RWPE2 (cell line): ENCODE measurements around the gene HSD17B12.

Source experiments
- ATAC-seq: fragments of 200-7000 bp; cut with Tn5 transposase; 3 replicates; pipeline ENCODE4 v1.9.1; 2021; ENCODE audit warnings: low read depth
- DNase-seq: peaks from one replicate; pipeline ENCODE4 v3.0.0-alpha.2; 2020; ENCODE audit warnings: low spot score
- H3K27ac ChIP-seq: fragments of 450-650 bp; 2 replicates; pipeline ENCODE4 v1.5.1; 2017; ENCODE audit warnings: mild to moderate bottlenecking; ENCODE audit not compliant: poor library complexity, severe bottlenecking
- H3K27me3 ChIP-seq: fragments of 250-450 bp; sonication (Bioruptor Pico); 2 replicates; pipeline ENCODE4 v1.5.1; 2021; ENCODE audit warnings: mild to moderate bottlenecking, moderate library complexity; ENCODE audit not compliant: insufficient read depth, poor library complexity, severe bottlenecking
- H3K36me3 ChIP-seq: fragments of 250-450 bp; sonication (Bioruptor Pico); 2 replicates; pipeline ENCODE4 v1.5.1; 2020; ENCODE audit warnings: low read depth, mild to moderate bottlenecking, moderate library complexity
- H3K4me1 ChIP-seq: fragments of 250-450 bp; sonication (Bioruptor Pico); 2 replicates; pipeline ENCODE4 v1.5.1; 2021; ENCODE audit warnings: mild to moderate bottlenecking, moderate library complexity; ENCODE audit not compliant: insufficient read depth, poor library complexity, severe bottlenecking
- H3K4me3 ChIP-seq: fragments of 250-450 bp; sonication (Bioruptor Pico); 2 replicates; pipeline ENCODE4 v1.5.1; 2021; ENCODE audit warnings: mild to moderate bottlenecking, moderate library complexity; ENCODE audit not compliant: severe bottlenecking
- H3K9me3 ChIP-seq: fragments of 250-450 bp; sonication (Bioruptor Pico); 2 replicates; pipeline ENCODE4 v1.5.1; 2021; ENCODE audit warnings: mild to moderate bottlenecking, moderate library complexity; ENCODE audit not compliant: severe bottlenecking
- CTCF ChIP-seq: fragments of 450-650 bp; IDR thresholded peaks from one replicate; pipeline ENCODE4 v1.5.1; 2017; ENCODE audit warnings: mild to moderate bottlenecking, moderate library complexity; ENCODE audit not compliant: poor library complexity, severe bottlenecking

Gene HSD17B12

GRCh38 chr11:43834286-43834685, 153.7 kb downstream of the HSD17B12 start:
- DNase-seq (no peak), ATAC-seq (no peak)
- Histone ChIP-seq H3K27ac (no peak overlapping the region), H3K36me3 (peaks cover 37% of the 10 kb centered on the region), H3K4me3 (no peak overlapping the region), H3K9me3 (no peaks in the 10 kb centered on the region), H3K4me1 (peaks cover 23% of the 10 kb centered on the region), H3K27me3 (no peaks in the 10 kb centered on the region)
- no peak for TF ChIP-seq CTCF

- TF ChIP-seq CTCF: no peak
- ATAC-seq (no peak), DNase-seq (no peak)
- no peak overlapping the region for H3K27ac ChIP-seq
- H3K27me3 ChIP-seq: no peaks in the 10 kb centered on the region
- peaks cover 44% of the 10 kb centered on the region for H3K36me3 ChIP-seq
- H3K9me3 ChIP-seq: no peaks in the 10 kb centered on the region
- H3K4me1 ChIP-seq: peaks cover 22% of the 10 kb centered on the region
- H3K4me3 ChIP-seq: no peak overlapping the region
Measured at GRCh38 chr11:43835104-43835503, 154.6 kb downstream of the HSD17B12 start.

GRCh38 chr11:43837879-43838278, 157.3 kb downstream of the HSD17B12 start:
- no peak overlapping the region for H3K27ac ChIP-seq
- H3K27me3 ChIP-seq: no peaks in the 10 kb centered on the region
- no peak for DNase-seq
- no peaks in the 10 kb centered on the region for H3K9me3 ChIP-seq
- ATAC-seq: no peak
- H3K4me1 ChIP-seq: no peaks in the 10 kb centered on the region
- TF ChIP-seq CTCF: no peak
- no peak overlapping the region for H3K4me3 ChIP-seq
- H3K36me3 ChIP-seq: peaks cover 51% of the 10 kb centered on the region

- no peak for TF ChIP-seq CTCF
- ATAC-seq: no peak
- no peaks in the 10 kb centered on the region for H3K4me1 ChIP-seq
Measured at GRCh38 chr11:43842021-43842420, 161.5 kb downstream of the HSD17B12 start.

GRCh38 chr11:43845816-43846215, 165.3 kb downstream of the HSD17B12 start:
- Histone ChIP-seq H3K36me3 (peaks cover 34% of the 10 kb centered on the region), H3K4me1 (no peaks in the 10 kb centered on the region), H3K27me3 (no peaks in the 10 kb centered on the region), H3K4me3 (no peak overlapping the region), H3K9me3 (no peaks in the 10 kb centered on the region), H3K27ac (no peak overlapping the region)
- DNase-seq (no peak), ATAC-seq (no peak)
- TF ChIP-seq CTCF: no peak

More at GRCh38 chr11:43842021-43842420, 161.5 kb downstream of the HSD17B12 start:
- no peaks in the 10 kb centered on the region for H3K27me3 ChIP-seq
- no peaks in the 10 kb centered on the region for H3K9me3 ChIP-seq
- no peak overlapping the region for H3K4me3 ChIP-seq
- peaks cover 54% of the 10 kb centered on the region for H3K36me3 ChIP-seq
- H3K27ac ChIP-seq: no peak overlapping the region
- DNase-seq: no peak
